Lower leg skin (tissue), 4 donors: ENCODE measurements around the gene GYG2. TPM values are rescaled to one million over a fixed set of nuclear protein-coding genes. Genes with fewer than 3 reads are reported as not detected.

Experiments
- DNase-seq, 2 donors: peaks; one replicate each; pipeline ENCODE4 v3.0.0-alpha.2; 2019; ENCODE audit warnings: low spot score in 2 of 2
- H3K4me3 ChIP-seq: fragments of 200-600 bp; sonication (generic); 2 replicates; pipeline ENCODE4 v1.5.1; 2017; ENCODE audit warnings: mild to moderate bottlenecking, low read depth; ENCODE audit not compliant: poor library complexity, severe bottlenecking
- CTCF ChIP-seq, 3 donors: fragments of 450-650 bp; IDR thresholded peaks; one replicate each; pipeline ENCODE4 v1.5.1; 2016; ENCODE audit warnings: antibody characterized with exemption in 3 of 3, mild to moderate bottlenecking in 3 of 3, moderate library complexity in 2 of 3
- POLR2A ChIP-seq, 2 donors: fragments of 450-650 bp; IDR thresholded peaks; one replicate each; pipeline ENCODE4 v1.6.1; 2016 to 2017; ENCODE audit warnings: antibody characterized with exemption in 2 of 2, mild to moderate bottlenecking in 1 of 2, moderate library complexity in 1 of 2
- WGBS, 2 donors: methylation state at CpG; one replicate each; pipeline ENCODE4 v1.1.5; 2018; 5-methylcytosine and 5-hydroxymethylcytosine counted together
- intact Hi-C: fragments of 100-400 bp; cut with DNase I; formaldehyde crosslinking; loops from one replicate; pipeline ENCODE4 v1.15.0; 2023; ENCODE audit warnings: low total_unique reads
- total RNA-seq, 4 donors: library from RNA; depleted of rRNA; stranded (reverse); fragments of >200 nt; gene quantifications; one replicate each; pipeline ENCODE4 v1.1.0, GENCODE V29; 2016

The GYG2 gene
- total RNA-seq, 4 donors from 2014 or later = 1.5 to 7.7 (median 5.1) TPM

GRCh38 chrX:2857566-2857965 lies 28.8 kb downstream of the GYG2 start:
- H3K4me3 ChIP-seq = no peak overlapping the region
- TF ChIP-seq CTCF (IDR thresholded peaks at IDR 0.05) (no peak), POLR2A (IDR thresholded peaks at IDR 0.05) (no peak)
- no peak for DNase-seq
- intact Hi-C loops = no loop called here
- WGBS, 2 donors = 72 to 83% methylated on average over 3 of the region's 3 CpGs

- intact Hi-C loops = no loop called here
- TF ChIP-seq CTCF (IDR thresholded peaks at IDR 0.05) = no peak
- TF ChIP-seq POLR2A (IDR thresholded peaks at IDR 0.05) = no peak
- WGBS, 2 donors = 92 to 97% methylated on average over 1 of the region's 1 CpG
- no peak for DNase-seq
- H3K4me3 ChIP-seq = no peak overlapping the region
Measured at GRCh38 chrX:2859197-2859797, 30.6 kb downstream of the GYG2 start.

- 67 to 74% methylated on average over 7 to 9 of the region's 9 CpGs for WGBS, 2 donors
- no peak for DNase-seq
- H3K4me3 ChIP-seq = no peak overlapping the region
- intact Hi-C loops = no loop called here
- TF ChIP-seq POLR2A (IDR thresholded peaks at IDR 0.05) = no peak
- TF ChIP-seq CTCF (IDR thresholded peaks at IDR 0.05) = no peak
Measured at GRCh38 chrX:2862404-2862803, 33.7 kb downstream of the GYG2 start.

- DNase-seq = no peak
- TF ChIP-seq CTCF (IDR thresholded peaks at IDR 0.05) (no peak), POLR2A (IDR thresholded peaks at IDR 0.05) (no peak)
- 36 to 46% methylated on average over 5 to 6 of the region's 6 CpGs for WGBS, 2 donors
- H3K4me3 ChIP-seq = no peak overlapping the region
- intact Hi-C loops = no loop called here
Measured at GRCh38 chrX:2863646-2864045, 34.9 kb downstream of the GYG2 start.

- 64 to 68% methylated on average over 7 of the region's 7 CpGs for WGBS, 2 donors
- intact Hi-C loops = no loop called here
- DNase-seq = no peak
Measured at GRCh38 chrX:2867206-2867605, 38.5 kb downstream of the GYG2 start.

More at GRCh38 chrX:2867206-2867605, 38.5 kb downstream of the GYG2 start:
- TF ChIP-seq CTCF (IDR thresholded peaks at IDR 0.05) (no peak), POLR2A (IDR thresholded peaks at IDR 0.05) (no peak)
- no peak overlapping the region for H3K4me3 ChIP-seq
